SIG-M5 (cell line): ENCODE data around the gene ASTL.

Experiments used
- DNase-seq: peaks from one replicate; lab custom pipeline; 2025; lab: John Stamatoyannopoulos, UW

The ASTL gene

DNA sequence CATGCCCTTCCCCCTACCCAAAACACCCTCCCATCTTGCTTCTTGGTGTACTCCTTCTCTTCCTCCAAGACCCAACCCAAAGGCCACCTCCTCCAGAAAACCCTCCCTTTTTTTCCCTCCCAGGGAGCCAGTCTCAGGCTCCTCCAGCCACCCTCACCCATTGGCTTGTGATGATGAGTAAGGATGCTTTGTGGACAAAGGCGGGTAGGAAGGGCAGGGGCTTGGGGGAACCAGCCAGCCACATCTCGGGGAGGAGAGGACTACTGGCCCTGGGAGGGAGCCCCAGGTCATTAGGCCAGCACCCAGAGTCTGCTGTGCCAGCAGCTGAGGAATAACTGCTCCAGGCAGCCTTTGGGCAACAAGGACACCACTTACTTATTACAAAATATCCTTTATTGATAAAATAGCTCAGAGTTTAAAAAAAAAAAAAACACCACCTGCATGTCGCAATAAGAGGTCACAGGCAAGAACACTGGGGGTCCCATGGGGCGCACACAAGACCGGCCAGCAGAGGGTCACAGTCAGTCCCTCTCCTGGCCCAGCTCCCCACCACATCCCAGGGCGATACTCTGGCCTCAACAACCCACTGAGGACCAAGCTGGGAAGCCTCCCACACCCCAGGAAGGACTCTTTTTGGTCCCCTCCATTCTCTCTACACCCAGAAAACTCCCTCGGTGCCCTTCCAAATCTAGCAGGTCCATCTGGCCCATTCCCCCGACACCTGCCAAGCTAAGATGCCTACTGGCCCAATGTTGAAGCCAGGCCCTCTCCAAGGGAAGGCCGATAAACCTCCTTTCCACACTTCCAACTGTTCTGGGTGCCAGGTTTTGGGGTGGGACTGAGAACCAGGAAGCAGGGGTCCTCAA is 25.6 kb downstream of the ASTL start:
- DNase-seq = no peak

- no peak for DNase-seq
These were observed 26.3 kb downstream of the ASTL start for GRCh38 chr2:96111823-96112500.

DNA sequence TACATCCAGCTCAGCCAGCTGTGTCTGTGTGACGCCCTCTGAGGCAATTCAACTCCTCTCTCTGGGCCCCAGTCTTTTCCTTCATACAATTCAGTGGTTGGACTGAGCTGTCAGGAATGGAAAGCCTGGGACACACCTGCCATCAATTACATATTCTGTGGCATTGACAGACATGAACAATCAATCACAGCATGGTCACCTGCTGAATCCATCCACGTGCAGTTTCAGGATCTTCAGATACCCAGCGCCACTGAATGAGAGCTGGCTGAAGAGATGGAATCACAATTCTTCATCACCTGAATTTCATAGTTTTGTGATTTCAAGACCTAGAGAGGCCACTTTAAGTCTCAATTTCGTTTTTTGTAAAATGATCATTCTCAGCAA is 27.1 kb downstream of the ASTL start:
- no peak for DNase-seq

DNA sequence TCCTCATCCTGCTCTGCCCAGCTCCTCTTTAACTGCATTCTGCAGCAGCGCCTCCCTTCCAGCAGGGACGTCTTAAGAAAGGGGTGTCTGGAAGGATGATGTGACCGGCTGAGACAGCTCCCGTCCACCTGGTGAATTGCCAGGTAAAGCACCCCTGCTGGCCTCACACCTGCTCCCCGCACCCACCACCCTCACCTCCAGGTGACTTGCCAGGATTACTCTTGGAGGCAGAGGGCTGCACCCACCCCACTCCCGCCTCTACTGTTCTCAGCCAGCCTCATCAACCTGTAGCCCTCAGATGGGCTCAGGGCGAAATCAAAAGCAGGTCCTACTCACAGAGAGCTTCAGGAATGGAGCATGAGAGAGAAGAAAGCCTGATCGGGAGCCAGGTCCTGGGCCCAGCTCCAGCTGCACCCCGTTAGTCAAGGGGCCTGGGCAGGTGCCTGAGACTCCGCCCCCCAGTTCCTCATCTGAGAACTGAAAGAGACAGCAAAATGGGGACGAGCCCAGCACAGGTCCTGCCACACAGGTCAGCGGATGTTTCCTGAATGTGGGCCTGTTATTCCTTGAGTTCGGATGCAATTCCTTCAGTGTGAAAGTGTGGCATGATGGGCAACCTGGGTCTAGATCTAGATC is 27.6 kb downstream of the ASTL start:
- DNase-seq = no peak

GRCh38 chr2:96109931-96110511 is 28.3 kb downstream of the ASTL start:
- no peak for DNase-seq

GRCh38 chr2:96109361-96109680 is 29.0 kb downstream of the ASTL start:
- no peak for DNase-seq

DNA sequence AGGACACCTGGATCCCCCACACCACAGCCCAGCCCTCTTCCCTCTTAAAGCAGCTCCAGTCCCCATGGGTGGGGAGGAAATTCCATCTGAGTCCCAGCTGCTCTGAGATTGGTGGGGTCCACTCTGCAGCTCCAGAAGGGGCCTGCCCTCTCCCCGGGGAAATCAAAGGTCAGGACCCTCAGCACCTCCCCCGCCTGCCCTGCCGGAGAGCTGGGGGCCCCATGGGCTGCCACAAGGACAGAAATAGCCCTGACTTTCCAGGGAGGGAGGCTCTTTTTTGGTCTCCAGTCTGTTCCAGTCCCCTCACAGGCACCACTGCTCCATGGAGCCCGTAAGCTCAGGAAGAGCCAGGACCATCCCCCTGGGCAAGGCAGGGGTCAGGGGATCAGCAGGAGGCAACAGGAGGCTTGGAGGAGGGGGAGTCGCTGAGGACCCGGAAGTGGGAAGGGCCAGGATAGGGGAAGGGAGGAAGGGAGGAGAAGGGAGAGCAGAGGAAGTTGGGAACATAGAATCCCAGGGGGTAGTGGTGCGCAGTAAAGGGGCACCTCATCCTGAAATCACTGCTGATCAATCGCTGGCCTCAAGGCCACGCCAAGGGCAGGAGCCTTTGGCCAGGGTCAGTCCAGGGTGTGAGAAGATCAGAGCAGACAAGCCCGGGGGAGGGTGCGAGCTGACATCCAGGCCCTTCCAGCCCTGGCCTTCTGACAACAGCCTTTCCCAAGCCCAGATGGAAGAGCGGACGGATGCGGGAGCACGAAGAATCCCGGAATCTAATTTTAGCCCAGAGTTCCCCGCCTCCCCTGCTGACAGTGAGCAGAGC is 29.6 kb downstream of the ASTL start:
- DNase-seq = no peak

- DNase-seq = no peak
These were observed 30.2 kb downstream of the ASTL start for GRCh38 chr2:96108151-96108540.

DNA sequence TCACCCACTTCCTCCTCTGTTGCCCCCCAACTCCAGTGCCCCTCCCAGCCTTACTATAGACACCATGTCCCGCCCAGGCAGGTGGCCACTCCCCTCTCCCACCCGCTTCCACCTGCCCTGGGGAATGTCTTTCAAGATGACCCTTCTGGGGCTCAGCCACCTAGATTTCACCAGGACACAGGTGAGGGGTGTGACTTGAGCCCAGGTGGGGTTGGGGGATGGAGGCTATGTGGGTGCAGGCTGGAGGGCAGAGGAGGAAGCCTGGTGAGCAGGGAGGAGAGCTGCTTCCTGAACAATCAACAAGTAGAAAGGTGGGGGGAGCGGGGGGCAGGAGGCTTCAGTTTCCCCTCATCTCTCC is 30.6 kb downstream of the ASTL start:
- no peak for DNase-seq

GRCh38 chr2:96106991-96107707 is 31.2 kb downstream of the ASTL start:
- DNase-seq = no peak

- no peak for DNase-seq
These were observed 32.1 kb downstream of the ASTL start for GRCh38 chr2:96105994-96106715.

GRCh38 chr2:96105152-96105915 is 33.0 kb downstream of the ASTL start:
- no peak for DNase-seq

DNA sequence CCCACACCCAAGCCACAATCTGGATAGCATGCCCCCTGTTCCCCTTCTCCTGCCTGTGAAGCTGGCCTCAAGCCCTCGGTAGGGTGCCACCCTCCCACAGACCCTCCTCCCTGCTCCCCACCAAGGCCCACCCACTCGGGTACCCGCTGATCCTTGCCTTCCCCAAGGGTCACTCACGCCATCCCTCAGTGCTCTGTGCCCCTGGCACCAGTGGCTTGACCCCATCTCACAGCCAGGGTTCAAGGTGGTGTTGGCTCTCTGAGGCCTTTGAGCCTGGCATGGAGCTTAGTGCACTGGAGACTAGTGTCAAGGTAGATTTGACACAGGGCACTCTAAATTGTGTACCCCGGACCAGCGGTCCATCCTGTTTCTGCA is 33.8 kb downstream of the ASTL start:
- DNase-seq = no peak

DNA sequence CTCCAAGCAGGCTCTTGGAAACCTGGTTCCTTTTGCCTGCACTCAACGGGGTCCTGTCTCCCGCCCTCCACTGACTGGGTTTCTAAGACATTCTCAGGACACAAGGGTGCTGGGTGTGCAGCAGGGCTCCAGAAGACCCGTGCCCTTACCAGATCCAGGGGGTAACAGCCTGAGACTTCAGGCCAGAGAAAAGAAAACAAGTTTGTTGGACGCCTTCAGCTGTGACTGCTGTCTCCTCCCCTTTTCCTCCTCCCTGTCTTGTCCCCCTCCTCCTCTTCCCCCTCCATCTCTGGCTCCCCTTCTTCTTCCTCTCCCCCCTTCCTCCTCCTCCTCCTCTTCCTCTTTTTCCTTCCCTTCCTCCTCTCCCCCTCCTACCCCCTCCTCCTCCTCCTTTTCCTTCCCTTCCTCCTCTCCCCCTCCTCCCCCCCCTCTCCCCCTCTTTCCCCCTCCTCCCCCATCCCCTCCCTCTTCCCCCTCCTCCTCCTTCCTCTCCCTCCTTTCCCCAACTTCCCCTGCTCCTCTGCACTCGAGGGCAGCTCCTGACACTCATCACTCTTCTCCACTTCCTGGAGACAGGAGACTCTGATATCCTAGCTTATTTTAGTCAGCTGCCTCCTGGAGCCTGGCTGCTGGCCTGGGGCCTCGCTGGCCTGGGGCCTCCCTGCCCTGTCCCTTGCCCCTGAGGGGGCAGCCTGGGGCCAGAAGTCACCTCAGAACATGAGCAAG is 34.4 kb downstream of the ASTL start:
- DNase-seq = no peak

- no peak for DNase-seq
These were observed 35.1 kb downstream of the ASTL start for GRCh38 chr2:96103187-96103601.

DNA sequence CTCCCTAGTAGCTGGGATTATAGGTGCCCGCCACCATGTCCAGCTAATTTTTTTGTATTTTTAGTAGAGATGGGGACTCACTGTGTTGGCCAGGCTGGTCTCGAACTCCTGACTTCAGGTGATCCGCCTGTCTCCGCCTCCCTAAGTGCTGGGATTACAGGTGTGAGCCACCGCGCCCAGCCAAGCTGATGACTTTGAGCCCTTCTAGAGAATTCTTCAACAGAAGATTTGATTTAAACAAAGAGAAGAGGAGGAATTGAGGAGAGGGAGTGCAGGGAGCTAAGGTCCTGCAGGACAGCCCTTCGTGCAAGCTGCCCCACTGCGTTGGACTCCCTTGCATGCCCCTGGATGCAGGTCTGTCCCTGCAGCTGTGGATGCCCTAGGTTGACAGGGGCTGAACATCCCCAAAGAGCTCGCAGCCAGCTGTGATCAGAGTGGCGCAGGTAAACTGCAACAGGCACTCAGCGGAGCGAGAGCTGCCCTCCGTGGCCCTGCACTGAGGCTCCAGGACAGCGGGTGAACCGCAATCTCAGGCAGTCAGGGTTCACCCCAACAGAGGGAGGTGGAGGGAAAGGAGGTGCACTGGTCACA is 35.6 kb downstream of the ASTL start:
- DNase-seq = no peak

DNA sequence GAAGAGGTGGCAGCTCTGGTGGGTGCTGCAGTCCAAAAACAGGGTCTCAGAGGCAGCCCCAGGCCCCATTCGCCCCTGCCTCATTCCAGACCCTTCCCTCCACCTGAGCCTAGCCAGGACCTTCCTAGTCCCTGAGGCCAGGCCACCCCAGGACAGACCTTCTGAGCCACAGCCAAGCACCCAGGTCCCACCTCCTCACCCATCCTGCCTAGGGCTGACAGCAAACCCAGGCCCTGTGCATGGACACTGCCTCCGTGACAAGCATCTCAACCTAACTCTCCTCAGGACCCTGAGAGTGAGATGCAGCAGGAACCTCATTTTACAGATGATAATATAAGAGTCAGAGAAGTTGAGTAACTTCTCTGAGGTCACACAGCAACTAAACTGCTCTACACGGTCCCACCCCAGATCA is 37.4 kb downstream of the ASTL start:
- DNase-seq = no peak

DNA sequence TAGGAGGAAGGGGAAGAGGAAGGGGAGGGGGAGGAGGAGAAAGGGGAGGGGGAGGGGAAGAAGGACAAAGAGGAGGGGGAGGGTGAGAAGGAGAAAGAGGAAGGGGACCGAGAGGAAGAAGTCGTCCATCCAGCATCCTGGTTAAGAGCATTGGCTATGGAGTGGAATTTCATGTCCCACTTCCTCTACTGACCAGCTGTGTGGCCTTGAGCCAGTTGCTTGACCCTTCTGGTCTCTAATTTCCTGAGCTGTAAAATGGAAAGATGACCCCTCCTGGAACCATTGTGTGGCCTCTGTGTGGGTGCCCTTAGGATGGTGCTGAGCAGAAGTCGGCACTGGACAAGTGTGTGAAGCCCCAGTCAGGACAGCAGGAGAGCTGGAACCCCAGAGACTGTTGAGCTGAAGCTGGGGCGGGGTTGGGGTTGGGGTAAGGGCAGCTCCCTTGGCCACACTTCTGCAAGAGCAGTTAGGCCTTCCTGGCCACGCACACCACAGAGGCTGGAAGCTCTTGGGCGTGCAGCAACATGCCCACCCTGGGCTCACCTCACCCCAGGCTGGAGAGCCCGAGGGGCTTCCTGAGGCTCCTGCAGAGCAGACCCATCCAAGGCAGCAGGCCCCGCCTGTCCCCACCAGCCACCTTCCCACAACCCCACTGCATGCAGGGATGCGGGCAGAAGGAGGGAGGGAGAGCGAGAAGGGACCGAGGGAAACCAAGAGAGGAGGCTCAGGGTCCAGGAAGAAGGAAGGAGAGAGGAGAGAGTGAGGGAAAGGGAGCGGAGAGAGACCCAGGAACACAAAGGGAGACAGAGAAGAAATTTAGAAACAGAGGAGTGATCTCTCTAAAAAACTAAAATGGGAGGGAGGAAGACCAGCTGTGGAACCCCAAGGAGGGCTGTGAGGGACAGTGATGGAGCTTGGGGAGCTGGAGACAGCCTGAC is 38.2 kb downstream of the ASTL start:
- no peak for DNase-seq
